K562 (cell line): ENCODE data around the gene FHIP1B. TPM values are rescaled to one million over a fixed set of nuclear protein-coding genes. Genes with fewer than 3 reads are reported as not detected.
A peak's percentile ranks its signal among the peaks of the same experiment; 100 is the strongest.

Experiments used
- BCOR ChIP-seq: fragments of 450-650 bp; IDR thresholded peaks from 2 replicates; pipeline ENCODE4 v1.6.1; 2016
- CBFA2T2 ChIP-seq: fragments of 450-650 bp; conservative IDR thresholded peaks from 2 replicates; pipeline ENCODE4 v1.6.1; 2017; ENCODE audit warnings: mild to moderate bottlenecking
- CXXC5 ChIP-seq: fragments of 250-450 bp; sonication (Bioruptor Pico); IDR thresholded peaks from 2 replicates; pipeline ENCODE4 v1.8.0; 2022; ENCODE audit warnings: inconsistent platforms, mild to moderate bottlenecking, moderate library complexity
- DMBX1 ChIP-seq: fragments of 250-450 bp; sonication (Bioruptor Pico); IDR thresholded peaks from 2 replicates; pipeline ENCODE4 v1.8.0; 2022; ENCODE audit warnings: inconsistent platforms, mild to moderate bottlenecking, moderate library complexity, borderline replicate concordance
- EGR1 ChIP-seq: fragments of 450-650 bp; conservative IDR thresholded peaks from 2 replicates; pipeline ENCODE4 v1.6.1; 2017; ENCODE audit warnings: mild to moderate bottlenecking
- KDM1A ChIP-seq, 2 experiments: fragments of 450-650 bp; IDR thresholded peaks; 2 replicates each; pipeline ENCODE4 v1.6.1; 2016; ENCODE audit warnings: mild to moderate bottlenecking in 2 of 2
- RAD21 ChIP-seq, 2 experiments: fragments of 250-450 bp in 1 of 2; fragments of 450-650 bp in 1 of 2; sonication (Bioruptor Pico) in 1 of 2; formaldehyde crosslinking in 1 of 2; IDR thresholded peaks in 1 of 2; conservative IDR thresholded peaks in 1 of 2; 2 replicates each; pipeline versions ENCODE4 v1.4.0 to v1.8.0; 2020 to 2022; ENCODE audit warnings: mild to moderate bottlenecking in 2 of 2, moderate library complexity in 1 of 2
- SAFB ChIP-seq: fragments of 200-400 bp; formaldehyde crosslinking; IDR thresholded peaks from 2 replicates; pipeline ENCODE4 v1.6.1; 2017; ENCODE audit warnings: low read depth, low read length, borderline replicate concordance
- polyA plus RNA-seq, 8 experiments: library from polyadenylated mRNA; depleted of rRNA in 4 of 8; stranded (reverse) in 5 of 8; unstranded in 3 of 8; fragments of >200 nt; fragmentation: Nextera tagmentation in 2 of 8; fragmentation: Illumina TruSeq in 1 of 8; extraction: Ambion mirVana in 2 of 8; extraction: Trizol in 1 of 8; gene quantifications; 2 replicates each; pipeline versions ENCODE4 v1.2.1 to v1.2.3, GENCODE V29; 2011 to 2014; ENCODE audit warnings: inconsistent platforms in 1 of 8, missing spikeins in 1 of 8
- total RNA-seq, 7 experiments: library from RNA; depleted of rRNA in 6 of 7; stranded (reverse); fragments of >200 nt in 6 of 7; fragmentation: Illumina TruSeq in 2 of 7; extraction: Trizol in 2 of 7; gene quantifications; 2 replicates each; pipeline versions ENCODE4 v1.2.1 to v1.2.3, GENCODE V29; 2011 to 2021; ENCODE audit warnings: low replicate concordance in 1 of 7
- TF ChIP-seq, protein P1 (sequence below): fragments of 450-650 bp; IDR thresholded peaks from 2 replicates; pipeline ENCODE4 v1.6.1; 2016; ENCODE audit warnings: antibody characterized with exemption
- TF ChIP-seq, protein P2 (sequence below), 2 experiments: fragments of 450-650 bp; conservative IDR thresholded peaks; 2 replicates each; pipeline ENCODE4 v1.6.1; 2017; ENCODE audit warnings: mild to moderate bottlenecking in 2 of 2, moderate library complexity in 2 of 2
- TF ChIP-seq, protein P3 (sequence below): sonication (generic); formaldehyde crosslinking; IDR thresholded peaks from 2 replicates; pipeline ENCODE4 v1.9.0; 2022; ENCODE audit warnings: mild to moderate bottlenecking, missing genetic modification reagents
- TF ChIP-seq, protein P4 (sequence below), 2 experiments: fragments of 450-650 bp; formaldehyde crosslinking in 1 of 2; IDR thresholded peaks; 2 replicates each; pipeline versions ENCODE4 v1.4.0 to v1.6.1; 2014 to 2020; ENCODE audit warnings: mild to moderate bottlenecking in 2 of 2, borderline replicate concordance in 1 of 2, low read depth in 1 of 2
- TF ChIP-seq, protein P5 (sequence below): sonication (generic); formaldehyde crosslinking; IDR thresholded peaks from 2 replicates; pipeline ENCODE4 v1.8.1; 2022; ENCODE audit warnings: missing genetic modification reagents
- TF ChIP-seq, protein P6 (sequence below): sonication (generic); formaldehyde crosslinking; IDR thresholded peaks from 2 replicates; pipeline ENCODE4 v1.8.0; 2023; ENCODE audit warnings: mild to moderate bottlenecking, missing genetic modification reagents

The FHIP1B gene
- total and polyA plus RNA-seq, 9 of the 15 experiments (the other 6 are each of a cell fraction or from before 2014, with no cell fraction given): 0.94 to 24.7 (median 15.6) TPM

DNA sequence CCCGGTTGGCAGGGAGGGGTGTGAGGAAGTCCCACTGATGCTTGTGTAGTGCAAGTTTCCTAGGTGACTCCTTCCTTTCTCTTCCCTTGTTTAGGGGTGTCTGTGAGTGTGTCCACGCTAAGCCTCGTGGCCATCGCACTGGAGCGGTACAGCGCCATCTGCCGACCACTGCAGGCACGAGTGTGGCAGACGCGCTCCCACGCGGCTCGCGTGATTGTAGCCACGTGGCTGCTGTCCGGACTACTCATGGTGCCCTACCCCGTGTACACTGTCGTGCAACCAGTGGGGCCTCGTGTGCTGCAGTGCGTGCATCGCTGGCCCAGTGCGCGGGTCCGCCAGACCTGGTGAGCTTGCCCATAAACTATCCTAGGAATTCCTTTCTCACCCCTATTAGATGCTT is 35.6 kb upstream of the FHIP1B start (continued):
- TF ChIP-seq, protein P1, sequence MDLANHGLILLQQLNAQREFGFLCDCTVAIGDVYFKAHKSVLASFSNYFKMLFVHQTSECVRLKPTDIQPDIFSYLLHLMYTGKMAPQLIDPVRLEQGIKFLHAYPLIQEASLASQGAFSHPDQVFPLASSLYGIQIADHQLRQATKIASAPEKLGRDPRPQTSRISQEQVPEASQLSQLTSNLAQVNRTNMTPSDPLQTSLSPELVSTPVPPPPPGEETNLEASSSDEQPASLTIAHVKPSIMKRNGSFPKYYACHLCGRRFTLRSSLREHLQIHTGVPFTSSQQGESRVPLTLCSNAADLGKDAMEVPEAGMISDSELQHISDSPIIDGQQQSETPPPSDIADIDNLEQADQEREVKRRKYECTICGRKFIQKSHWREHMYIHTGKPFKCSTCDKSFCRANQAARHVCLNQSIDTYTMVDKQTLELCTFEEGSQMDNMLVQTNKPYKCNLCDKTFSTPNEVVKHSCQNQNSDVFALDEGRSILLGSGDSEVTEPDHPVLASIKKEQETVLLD: peak; percentile 62; the same call in 1 of the 2 replicates
- TF ChIP-seq, protein P2, sequence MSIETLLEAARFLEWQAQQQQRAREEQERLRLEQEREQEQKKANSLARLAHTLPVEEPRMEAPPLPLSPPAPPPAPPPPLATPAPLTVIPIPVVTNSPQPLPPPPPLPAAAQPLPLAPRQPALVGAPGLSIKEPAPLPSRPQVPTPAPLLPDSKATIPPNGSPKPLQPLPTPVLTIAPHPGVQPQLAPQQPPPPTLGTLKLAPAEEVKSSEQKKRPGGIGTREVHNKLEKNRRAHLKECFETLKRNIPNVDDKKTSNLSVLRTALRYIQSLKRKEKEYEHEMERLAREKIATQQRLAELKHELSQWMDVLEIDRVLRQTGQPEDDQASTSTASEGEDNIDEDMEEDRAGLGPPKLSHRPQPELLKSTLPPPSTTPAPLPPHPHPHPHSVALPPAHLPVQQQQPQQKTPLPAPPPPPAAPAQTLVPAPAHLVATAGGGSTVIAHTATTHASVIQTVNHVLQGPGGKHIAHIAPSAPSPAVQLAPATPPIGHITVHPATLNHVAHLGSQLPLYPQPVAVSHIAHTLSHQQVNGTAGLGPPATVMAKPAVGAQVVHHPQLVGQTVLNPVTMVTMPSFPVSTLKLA (conservative IDR thresholded peaks at IDR 0.05): peak; percentile 39 to 75; a peak in 3 of 4 replicates
- TF ChIP-seq, protein P3, sequence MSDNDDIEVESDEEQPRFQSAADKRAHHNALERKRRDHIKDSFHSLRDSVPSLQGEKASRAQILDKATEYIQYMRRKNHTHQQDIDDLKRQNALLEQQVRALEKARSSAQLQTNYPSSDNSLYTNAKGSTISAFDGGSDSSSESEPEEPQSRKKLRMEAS (CRISPR knock-in tag): peak; percentile 94
- TF ChIP-seq RAD21 (CRISPR knock-in tag; conservative IDR thresholded peaks at IDR 0.05 in 1 of 2, IDR thresholded peaks at IDR 0.05 in 1 of 2) (peak; percentile 34 to 72; a peak in 3 of 4 replicates), BCOR (no peak), CXXC5 (CRISPR knock-in tag) (peak; percentile 69), DMBX1 (CRISPR knock-in tag) (no peak), SAFB (peak; percentile 95), EGR1 (peak; percentile 30; the same call in 1 of the 2 replicates), KDM1A (IDR thresholded peaks at IDR 0.05) (no peak), CBFA2T2 (no peak)
- TF ChIP-seq, protein P4, sequence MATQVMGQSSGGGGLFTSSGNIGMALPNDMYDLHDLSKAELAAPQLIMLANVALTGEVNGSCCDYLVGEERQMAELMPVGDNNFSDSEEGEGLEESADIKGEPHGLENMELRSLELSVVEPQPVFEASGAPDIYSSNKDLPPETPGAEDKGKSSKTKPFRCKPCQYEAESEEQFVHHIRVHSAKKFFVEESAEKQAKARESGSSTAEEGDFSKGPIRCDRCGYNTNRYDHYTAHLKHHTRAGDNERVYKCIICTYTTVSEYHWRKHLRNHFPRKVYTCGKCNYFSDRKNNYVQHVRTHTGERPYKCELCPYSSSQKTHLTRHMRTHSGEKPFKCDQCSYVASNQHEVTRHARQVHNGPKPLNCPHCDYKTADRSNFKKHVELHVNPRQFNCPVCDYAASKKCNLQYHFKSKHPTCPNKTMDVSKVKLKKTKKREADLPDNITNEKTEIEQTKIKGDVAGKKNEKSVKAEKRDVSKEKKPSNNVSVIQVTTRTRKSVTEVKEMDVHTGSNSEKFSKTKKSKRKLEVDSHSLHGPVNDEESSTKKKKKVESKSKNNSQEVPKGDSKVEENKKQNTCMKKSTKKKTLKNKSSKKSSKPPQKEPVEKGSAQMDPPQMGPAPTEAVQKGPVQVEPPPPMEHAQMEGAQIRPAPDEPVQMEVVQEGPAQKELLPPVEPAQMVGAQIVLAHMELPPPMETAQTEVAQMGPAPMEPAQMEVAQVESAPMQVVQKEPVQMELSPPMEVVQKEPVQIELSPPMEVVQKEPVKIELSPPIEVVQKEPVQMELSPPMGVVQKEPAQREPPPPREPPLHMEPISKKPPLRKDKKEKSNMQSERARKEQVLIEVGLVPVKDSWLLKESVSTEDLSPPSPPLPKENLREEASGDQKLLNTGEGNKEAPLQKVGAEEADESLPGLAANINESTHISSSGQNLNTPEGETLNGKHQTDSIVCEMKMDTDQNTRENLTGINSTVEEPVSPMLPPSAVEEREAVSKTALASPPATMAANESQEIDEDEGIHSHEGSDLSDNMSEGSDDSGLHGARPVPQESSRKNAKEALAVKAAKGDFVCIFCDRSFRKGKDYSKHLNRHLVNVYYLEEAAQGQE (IDR thresholded peaks at IDR 0.05; ENCODE audit: borderline replicate concordance): peak; percentile 63
- TF ChIP-seq, protein P4 (CRISPR knock-in tag; IDR thresholded peaks at IDR 0.05; ENCODE audit: low read depth): no peak
- TF ChIP-seq, protein P5, sequence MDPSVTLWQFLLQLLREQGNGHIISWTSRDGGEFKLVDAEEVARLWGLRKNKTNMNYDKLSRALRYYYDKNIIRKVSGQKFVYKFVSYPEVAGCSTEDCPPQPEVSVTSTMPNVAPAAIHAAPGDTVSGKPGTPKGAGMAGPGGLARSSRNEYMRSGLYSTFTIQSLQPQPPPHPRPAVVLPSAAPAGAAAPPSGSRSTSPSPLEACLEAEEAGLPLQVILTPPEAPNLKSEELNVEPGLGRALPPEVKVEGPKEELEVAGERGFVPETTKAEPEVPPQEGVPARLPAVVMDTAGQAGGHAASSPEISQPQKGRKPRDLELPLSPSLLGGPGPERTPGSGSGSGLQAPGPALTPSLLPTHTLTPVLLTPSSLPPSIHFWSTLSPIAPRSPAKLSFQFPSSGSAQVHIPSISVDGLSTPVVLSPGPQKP (CRISPR knock-in tag): no peak
- TF ChIP-seq, protein P6, sequence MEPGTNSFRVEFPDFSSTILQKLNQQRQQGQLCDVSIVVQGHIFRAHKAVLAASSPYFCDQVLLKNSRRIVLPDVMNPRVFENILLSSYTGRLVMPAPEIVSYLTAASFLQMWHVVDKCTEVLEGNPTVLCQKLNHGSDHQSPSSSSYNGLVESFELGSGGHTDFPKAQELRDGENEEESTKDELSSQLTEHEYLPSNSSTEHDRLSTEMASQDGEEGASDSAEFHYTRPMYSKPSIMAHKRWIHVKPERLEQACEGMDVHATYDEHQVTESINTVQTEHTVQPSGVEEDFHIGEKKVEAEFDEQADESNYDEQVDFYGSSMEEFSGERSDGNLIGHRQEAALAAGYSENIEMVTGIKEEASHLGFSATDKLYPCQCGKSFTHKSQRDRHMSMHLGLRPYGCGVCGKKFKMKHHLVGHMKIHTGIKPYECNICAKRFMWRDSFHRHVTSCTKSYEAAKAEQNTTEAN (CRISPR knock-in tag): no peak
